Cortex of kidney (tissue), 1 donor: Measurements from ENCODE around the gene REEP1.

Source experiments
- DNase-seq: peaks from one replicate; lab custom pipeline; 2025; lab: John Stamatoyannopoulos, UW

REEP1 gene

GRCh38 chr2:86195808-86196387 lies 141.5 kb downstream of the REEP1 start:
- no peak for DNase-seq

DNA sequence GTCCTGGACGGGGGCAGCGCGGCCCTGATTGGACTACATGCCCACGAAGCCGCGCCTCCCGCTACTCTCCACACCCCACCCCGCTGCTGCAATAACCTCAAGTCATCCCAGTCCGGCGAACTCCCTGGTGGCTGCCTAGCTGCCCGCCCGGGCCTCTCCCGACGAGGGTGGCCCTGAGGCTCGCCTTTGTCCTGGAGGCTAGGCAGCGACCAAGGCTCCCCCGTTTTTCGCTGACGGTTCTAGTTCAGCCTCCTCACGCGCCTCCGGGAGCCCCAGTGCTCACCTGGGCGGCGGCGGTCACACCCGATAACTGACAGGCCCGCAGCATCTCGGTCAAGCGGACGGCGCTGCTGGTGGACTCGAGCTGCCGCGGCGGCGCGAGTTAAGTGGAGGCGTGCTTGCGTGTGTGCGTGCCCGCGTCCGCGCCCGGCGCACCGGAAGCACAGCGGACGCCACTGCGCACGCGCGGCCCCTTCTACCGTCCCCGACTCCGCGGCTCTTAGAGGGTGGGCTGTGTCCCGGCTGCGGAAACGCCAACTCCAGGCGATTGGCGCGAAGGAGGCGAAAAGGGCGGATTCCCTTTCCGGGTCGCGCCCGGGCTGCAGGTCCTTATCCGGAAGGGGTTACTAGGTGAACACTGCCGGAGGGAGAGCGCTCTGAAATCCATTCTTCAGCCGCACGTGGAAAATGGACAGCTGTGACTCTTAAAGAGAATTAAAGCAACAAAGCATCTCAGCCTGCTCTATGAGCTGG lies 142.2 kb downstream of the REEP1 start, which contains the start of gene IMMT:
Gene IMMT, minus strand, starts transcription at position 408 of the 753 bp plus-strand sequence. Its CDS starts 80 bp downstream, at position 328.
- DNase-seq = peak; percentile 42

GRCh38 chr2:86194751-86195054 lies 142.7 kb downstream of the REEP1 start:
- DNase-seq = no peak

GRCh38 chr2:86193901-86194567 lies 143.4 kb downstream of the REEP1 start:
- no peak for DNase-seq

GRCh38 chr2:86189782-86190416 lies 147.5 kb downstream of the REEP1 start:
- DNase-seq = no peak

GRCh38 chr2:86186431-86186830 lies 151.0 kb downstream of the REEP1 start:
- no peak for DNase-seq

- DNase-seq = no peak
Observed at GRCh38 chr2:86185517-86186212, 151.8 kb downstream of the REEP1 start.

DNA sequence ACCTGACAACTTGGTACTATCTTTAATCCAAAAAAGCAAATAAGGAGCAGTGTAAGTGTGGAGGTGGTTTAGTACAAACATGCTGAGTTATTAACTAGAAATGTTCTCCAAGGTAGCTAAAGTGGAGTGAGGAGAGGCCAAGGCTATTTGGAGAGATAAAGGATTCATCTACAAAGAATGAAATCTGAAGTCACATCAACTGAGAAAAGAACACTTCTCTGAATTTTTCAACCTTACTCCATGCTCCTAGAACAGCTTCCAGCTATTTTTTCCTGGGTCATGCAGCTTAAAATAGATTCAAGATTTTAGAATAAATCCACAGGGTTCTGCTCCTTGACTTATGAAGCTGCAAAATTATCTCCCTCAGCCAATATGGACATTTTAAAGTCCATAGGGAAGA lies 160.8 kb downstream of the REEP1 start:
- no peak for DNase-seq

DNA sequence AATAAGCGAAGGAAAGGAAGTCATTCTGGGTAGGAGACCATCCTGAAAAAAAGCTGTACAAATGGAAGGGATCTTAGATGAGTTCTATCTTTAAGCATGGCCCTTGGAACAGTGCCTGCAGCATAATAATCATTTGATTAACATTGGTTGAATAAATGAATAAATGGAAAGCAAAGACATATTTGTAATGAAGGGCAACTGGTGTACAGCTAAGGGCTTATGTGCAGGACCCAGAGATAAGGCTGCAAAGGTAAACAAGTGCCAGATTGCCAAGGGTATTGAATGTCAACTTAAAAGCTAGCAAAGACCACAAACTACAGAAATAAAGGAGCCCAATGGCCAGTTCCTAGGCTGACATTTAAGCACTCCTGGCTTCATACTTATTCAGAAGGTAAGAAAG lies 161.6 kb downstream of the REEP1 start:
- DNase-seq = no peak

DNA sequence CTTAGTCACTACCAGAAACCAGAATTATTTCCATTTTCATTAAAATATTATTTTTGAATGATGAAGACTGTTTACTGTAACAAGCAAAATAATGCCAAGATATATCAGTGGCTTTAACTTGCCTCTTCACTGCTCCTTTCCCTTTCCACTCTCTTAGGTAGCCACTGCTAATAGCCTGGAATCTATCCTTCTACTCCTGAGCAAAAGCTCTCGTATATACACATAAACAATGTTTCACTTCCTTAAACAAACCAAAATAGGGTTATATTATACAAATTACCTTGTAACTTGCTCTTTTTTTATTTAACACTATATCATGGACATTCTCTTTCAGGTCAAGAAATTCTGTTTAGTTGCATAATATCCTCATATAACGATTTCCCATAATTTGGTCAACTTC lies 163.0 kb downstream of the REEP1 start:
- no peak for DNase-seq

GRCh38 chr2:86172610-86173009 lies 164.8 kb downstream of the REEP1 start:
- DNase-seq = no peak

DNA sequence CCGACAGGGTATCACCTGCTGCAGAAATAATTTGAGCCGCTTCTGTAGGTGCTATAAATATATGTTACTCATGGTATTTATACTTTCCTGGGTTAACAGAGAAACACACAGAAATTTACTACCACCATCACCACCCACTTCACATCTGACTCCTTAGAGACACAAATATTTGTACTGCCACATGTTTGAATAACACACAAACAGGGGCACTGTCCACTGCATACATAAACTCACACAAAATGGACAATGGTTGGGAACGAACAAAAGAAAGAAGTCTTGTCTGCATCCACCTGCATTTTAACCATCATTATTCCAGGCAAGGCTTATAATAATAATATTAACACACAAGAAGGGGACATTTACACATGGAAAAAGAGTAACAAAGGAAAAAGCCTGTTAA lies 166.1 kb downstream of the REEP1 start:
- no peak for DNase-seq

GRCh38 chr2:86170449-86170848 lies 167.0 kb downstream of the REEP1 start:
- DNase-seq = no peak
